ENCODE data around the gene DPF3.

The DPF3 gene

GRCh38 chr14:72893636-72894322 lies at the start of gene DPF3:
Gene DPF3, minus strand, starts transcription at chr14:72894101. Its CDS starts 13 bp downstream, at chr14:72894088.
- DNase-seq, result peak; percentile 92

GRCh38 chr14:72942934-72943333 lies 49.0 kb upstream of the DPF3 start:
- no peak for DNase-seq

- DNase-seq, result no peak
These were observed 47.5 kb upstream of the DPF3 start for GRCh38 chr14:72941286-72941985.

- no peak for DNase-seq
These were observed 45.7 kb upstream of the DPF3 start for GRCh38 chr14:72939630-72940029.

GRCh38 chr14:72932893-72933292 lies 39.0 kb upstream of the DPF3 start:
- DNase-seq, result no peak

GRCh38 chr14:72929316-72930080 lies 35.6 kb upstream of the DPF3 start:
- DNase-seq, result no peak

- no peak for DNase-seq
These were observed 35.0 kb upstream of the DPF3 start for GRCh38 chr14:72928872-72929271.

- no peak for DNase-seq
These were observed 32.6 kb upstream of the DPF3 start, which contains the start of gene DCAF4 for GRCh38 chr14:72926292-72927028. Gene DCAF4, plus strand, starts transcription at chr14:72926464. Its CDS starts 11,515 bp downstream, at chr14:72937979.

GRCh38 chr14:72925815-72926291 lies 32.0 kb upstream of the DPF3 start:
- DNase-seq, result peak; percentile 90

GRCh38 chr14:72925171-72925759 lies 31.4 kb upstream of the DPF3 start:
- no peak for DNase-seq

- DNase-seq, result no peak
These were observed 30.4 kb upstream of the DPF3 start for GRCh38 chr14:72924337-72924736.

- DNase-seq, result no peak
These were observed 27.5 kb upstream of the DPF3 start for GRCh38 chr14:72921396-72921795.

GRCh38 chr14:72920008-72920407 lies 26.1 kb upstream of the DPF3 start:
- no peak for DNase-seq

GRCh38 chr14:72917094-72917802 lies 23.3 kb upstream of the DPF3 start:
- no peak for DNase-seq

GRCh38 chr14:72916174-72916573 lies 22.3 kb upstream of the DPF3 start:
- no peak for DNase-seq

- no peak for DNase-seq
These were observed 19.9 kb upstream of the DPF3 start for GRCh38 chr14:72913809-72914208.

- no peak for DNase-seq
These were observed 15.3 kb upstream of the DPF3 start for GRCh38 chr14:72909163-72909562.

GRCh38 chr14:72907886-72908285 lies 14.0 kb upstream of the DPF3 start:
- no peak for DNase-seq

GRCh38 chr14:72906879-72907278 lies 13.0 kb upstream of the DPF3 start:
- no peak for DNase-seq

- DNase-seq, result no peak
These were observed 12.4 kb upstream of the DPF3 start for GRCh38 chr14:72906316-72906715.

- peak; percentile 45 for DNase-seq
These were observed 11.1 kb upstream of the DPF3 start for GRCh38 chr14:72904840-72905561.

Measured in stimulated activated CD4-positive, alpha-beta T cell treated with anti-CD3 and anti-CD28 coated beads, Interleukin-12 subunit alpha, Interleukin-12 subunit beta, amount 100 ng/mL, for 4 hours (primary cell).